ENCODE data around the gene GPSM3. TPM values are rescaled to one million over a fixed set of nuclear protein-coding genes. Genes with fewer than 3 reads are reported as not detected.
A peak's percentile ranks its signal among the peaks of the same experiment; 100 is the strongest.

The GPSM3 gene
- total and polyA plus RNA-seq, 2 of the 13 experiments (the other 11 are each of a cell fraction or from before 2014, with no cell fraction given) = 0.18 to 6.2 TPM

GRCh38 chr6:32195902-32196681 lies 3.6 kb upstream of the GPSM3 start (continued):
- TF ChIP-seq, protein P1, sequence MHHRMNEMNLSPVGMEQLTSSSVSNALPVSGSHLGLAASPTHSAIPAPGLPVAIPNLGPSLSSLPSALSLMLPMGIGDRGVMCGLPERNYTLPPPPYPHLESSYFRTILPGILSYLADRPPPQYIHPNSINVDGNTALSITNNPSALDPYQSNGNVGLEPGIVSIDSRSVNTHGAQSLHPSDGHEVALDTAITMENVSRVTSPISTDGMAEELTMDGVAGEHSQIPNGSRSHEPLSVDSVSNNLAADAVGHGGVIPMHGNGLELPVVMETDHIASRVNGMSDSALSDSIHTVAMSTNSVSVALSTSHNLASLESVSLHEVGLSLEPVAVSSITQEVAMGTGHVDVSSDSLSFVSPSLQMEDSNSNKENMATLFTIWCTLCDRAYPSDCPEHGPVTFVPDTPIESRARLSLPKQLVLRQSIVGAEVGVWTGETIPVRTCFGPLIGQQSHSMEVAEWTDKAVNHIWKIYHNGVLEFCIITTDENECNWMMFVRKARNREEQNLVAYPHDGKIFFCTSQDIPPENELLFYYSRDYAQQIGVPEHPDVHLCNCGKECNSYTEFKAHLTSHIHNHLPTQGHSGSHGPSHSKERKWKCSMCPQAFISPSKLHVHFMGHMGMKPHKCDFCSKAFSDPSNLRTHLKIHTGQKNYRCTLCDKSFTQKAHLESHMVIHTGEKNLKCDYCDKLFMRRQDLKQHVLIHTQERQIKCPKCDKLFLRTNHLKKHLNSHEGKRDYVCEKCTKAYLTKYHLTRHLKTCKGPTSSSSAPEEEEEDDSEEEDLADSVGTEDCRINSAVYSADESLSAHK (CRISPR knock-in tag; IDR thresholded peaks at IDR 0.05; ENCODE audit: borderline replicate concordance) = peak; percentile 53; the same call in 1 of the 2 replicates
- TF ChIP-seq ZNF598 (CRISPR knock-in tag; IDR thresholded peaks at IDR 0.05; ENCODE audit: borderline replicate concordance) = peak; percentile 92
- peak; percentile 42; the same call in 1 of the 2 replicates for TF ChIP-seq RAD21 (CRISPR knock-in tag; IDR thresholded peaks at IDR 0.05)
- TF ChIP-seq ZSCAN20 (CRISPR knock-in tag; IDR thresholded peaks at IDR 0.05; ENCODE audit: borderline replicate concordance) = peak; percentile 88
- TF ChIP-seq MTA1 (CRISPR knock-in tag; IDR thresholded peaks at IDR 0.05; ENCODE audit: borderline replicate concordance) = peak; percentile 46
- peak; percentile 77 for TF ChIP-seq ATF1 (CRISPR knock-in tag; IDR thresholded peaks at IDR 0.05)
- peak; percentile 79; the same call in 1 of the 2 replicates for TF ChIP-seq REL (CRISPR knock-in tag; conservative IDR thresholded peaks at IDR 0.05)
- peak; percentile 84 for TF ChIP-seq ZNF781 (CRISPR knock-in tag; IDR thresholded peaks at IDR 0.05; ENCODE audit: borderline replicate concordance, not compliant biosample characterization)
- peak; percentile 99 for TF ChIP-seq CREB1 (IDR thresholded peaks at IDR 0.05)
- peak; percentile 86 for TF ChIP-seq CREB1 (CRISPR knock-in tag; IDR thresholded peaks at IDR 0.05)
- no peak for TF ChIP-seq ZBTB1 (CRISPR knock-in tag; IDR thresholded peaks at IDR 0.05; ENCODE audit: borderline replicate concordance)
- TF ChIP-seq, protein P2, sequence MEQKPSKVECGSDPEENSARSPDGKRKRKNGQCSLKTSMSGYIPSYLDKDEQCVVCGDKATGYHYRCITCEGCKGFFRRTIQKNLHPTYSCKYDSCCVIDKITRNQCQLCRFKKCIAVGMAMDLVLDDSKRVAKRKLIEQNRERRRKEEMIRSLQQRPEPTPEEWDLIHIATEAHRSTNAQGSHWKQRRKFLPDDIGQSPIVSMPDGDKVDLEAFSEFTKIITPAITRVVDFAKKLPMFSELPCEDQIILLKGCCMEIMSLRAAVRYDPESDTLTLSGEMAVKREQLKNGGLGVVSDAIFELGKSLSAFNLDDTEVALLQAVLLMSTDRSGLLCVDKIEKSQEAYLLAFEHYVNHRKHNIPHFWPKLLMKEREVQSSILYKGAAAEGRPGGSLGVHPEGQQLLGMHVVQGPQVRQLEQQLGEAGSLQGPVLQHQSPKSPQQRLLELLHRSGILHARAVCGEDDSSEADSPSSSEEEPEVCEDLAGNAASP (CRISPR knock-in tag; IDR thresholded peaks at IDR 0.05; ENCODE audit: borderline replicate concordance) = peak; percentile 58; the same call in 1 of the 2 replicates
- TF ChIP-seq KDM3A (CRISPR knock-in tag; IDR thresholded peaks at IDR 0.05; ENCODE audit: low read depth) = peak; percentile 33; the same call in 1 of the 2 replicates
- peak in 1 of 2 experiments; percentile 58; a peak in 2 of 4 replicates for TF ChIP-seq HMGXB4 (CRISPR knock-in tag; IDR thresholded peaks at IDR 0.05; ENCODE audit: borderline replicate concordance in 1 of 2, low read depth in 1 of 2)
- peak; percentile 4; the same call in 1 of the 2 replicates for TF ChIP-seq ZNF180 (CRISPR knock-in tag; IDR thresholded peaks at IDR 0.05; ENCODE audit: borderline replicate concordance, low read depth)
- TF ChIP-seq ZNF7 (CRISPR knock-in tag; IDR thresholded peaks at IDR 0.05) = no peak
- peak; percentile 76; the same call in 1 of the 2 replicates for TF ChIP-seq JDP2 (CRISPR knock-in tag; IDR thresholded peaks at IDR 0.05; ENCODE audit: borderline replicate concordance)
- peak; percentile 77 for TF ChIP-seq SIN3A (IDR thresholded peaks at IDR 0.05; ENCODE audit: borderline replicate concordance, low read depth, low read length)
- peak; percentile 17 for TF ChIP-seq ZSCAN25 (CRISPR knock-in tag; IDR thresholded peaks at IDR 0.05)
- TF ChIP-seq, protein P3, sequence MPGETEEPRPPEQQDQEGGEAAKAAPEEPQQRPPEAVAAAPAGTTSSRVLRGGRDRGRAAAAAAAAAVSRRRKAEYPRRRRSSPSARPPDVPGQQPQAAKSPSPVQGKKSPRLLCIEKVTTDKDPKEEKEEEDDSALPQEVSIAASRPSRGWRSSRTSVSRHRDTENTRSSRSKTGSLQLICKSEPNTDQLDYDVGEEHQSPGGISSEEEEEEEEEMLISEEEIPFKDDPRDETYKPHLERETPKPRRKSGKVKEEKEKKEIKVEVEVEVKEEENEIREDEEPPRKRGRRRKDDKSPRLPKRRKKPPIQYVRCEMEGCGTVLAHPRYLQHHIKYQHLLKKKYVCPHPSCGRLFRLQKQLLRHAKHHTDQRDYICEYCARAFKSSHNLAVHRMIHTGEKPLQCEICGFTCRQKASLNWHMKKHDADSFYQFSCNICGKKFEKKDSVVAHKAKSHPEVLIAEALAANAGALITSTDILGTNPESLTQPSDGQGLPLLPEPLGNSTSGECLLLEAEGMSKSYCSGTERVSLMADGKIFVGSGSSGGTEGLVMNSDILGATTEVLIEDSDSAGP (CRISPR knock-in tag; IDR thresholded peaks at IDR 0.05; ENCODE audit: borderline replicate concordance) = peak; percentile 92; the same call in 1 of the 2 replicates
- TF ChIP-seq ZNF879 (CRISPR knock-in tag; IDR thresholded peaks at IDR 0.05) = peak; percentile 8; the same call in 1 of the 2 replicates
